Stimulated activated CD4-positive, alpha-beta T cell treated with anti-CD3 and anti-CD28 coated beads, Interleukin-1b, Interleukin-23, amount 100 ng/mL, for 24 hours (primary cell): ENCODE data around the gene DSCAML1.
"Not testable (repeated sequence)": the region's sequence is repeated elsewhere in the genome, so short reads cannot be mapped to it uniquely, and the experiment has no call there.

Experiments used
- DNase-seq, 4 experiments: peaks; one replicate each; pipeline ENCODE4 v3.0.0-alpha.2; 2020; ENCODE audit warnings: low read depth in 4 of 4, low spot score in 1 of 4

The DSCAML1 gene

GRCh38 chr11:117766026-117766425 is 31.0 kb downstream of the DSCAML1 start:
- DNase-seq: no peak

GRCh38 chr11:117765068-117765467 is 31.9 kb downstream of the DSCAML1 start:
- no peak for DNase-seq

GRCh38 chr11:117763465-117763864 is 33.6 kb downstream of the DSCAML1 start:
- not testable (repeated sequence) for DNase-seq

GRCh38 chr11:117761993-117762392 is 35.0 kb downstream of the DSCAML1 start:
- no peak for DNase-seq

- DNase-seq: no peak
Measured at GRCh38 chr11:117759305-117759704, 37.7 kb downstream of the DSCAML1 start.

GRCh38 chr11:117754030-117754429 is 43.0 kb downstream of the DSCAML1 start:
- DNase-seq: no peak

GRCh38 chr11:117752721-117753237 is 44.2 kb downstream of the DSCAML1 start:
- DNase-seq: no peak

GRCh38 chr11:117752071-117752470 is 44.9 kb downstream of the DSCAML1 start:
- DNase-seq: no peak

- DNase-seq: no peak
Measured at GRCh38 chr11:117750916-117751662, 45.9 kb downstream of the DSCAML1 start.

GRCh38 chr11:117750357-117750756 is 46.7 kb downstream of the DSCAML1 start:
- no peak for DNase-seq

- DNase-seq: no peak
Measured at GRCh38 chr11:117749541-117749910, 47.5 kb downstream of the DSCAML1 start.

GRCh38 chr11:117748771-117749540 is 48.1 kb downstream of the DSCAML1 start:
- DNase-seq: no peak

- DNase-seq: no peak
Measured at GRCh38 chr11:117747892-117748291, 49.1 kb downstream of the DSCAML1 start.

- DNase-seq: no peak
Measured at GRCh38 chr11:117745346-117745745, 51.7 kb downstream of the DSCAML1 start.

- no peak for DNase-seq
Measured at GRCh38 chr11:117744471-117745150, 52.4 kb downstream of the DSCAML1 start.

GRCh38 chr11:117743121-117743815 is 53.7 kb downstream of the DSCAML1 start:
- DNase-seq: no peak

- DNase-seq: no peak
Measured at GRCh38 chr11:117738246-117738957, 58.6 kb downstream of the DSCAML1 start.

- DNase-seq: no peak
Measured at GRCh38 chr11:117735350-117735977, 61.6 kb downstream of the DSCAML1 start.

- no peak for DNase-seq
Measured at GRCh38 chr11:117734601-117735024, 62.4 kb downstream of the DSCAML1 start.

- no peak for DNase-seq
Measured at GRCh38 chr11:117733316-117733715, 63.7 kb downstream of the DSCAML1 start.
